Activated T-helper 1 cell treated with anti-CD3 and anti-CD28 coated beads, Interleukin-12 subunit alpha, Interleukin-12 subunit beta, Interleukin-2, Interleukin-4 antibody, amounts not matched to agents 30 ng/mL and 10 ng/mL and 1 ng/mL, durations not matched to agents 14 hours and 24 hours and 36 hours (primary cell): ENCODE results near the gene PAX6. TPM values are rescaled to one million over a fixed set of nuclear protein-coding genes. Genes with fewer than 3 reads are reported as not detected.

Source experiments
- DNase-seq: peaks from one replicate; pipeline ENCODE4 v3.0.0; 2021; ENCODE audit warnings: low spot score
- H3K27ac Mint-ChIP-seq: one replicate; pipeline ENCODE4 v1.8.0; 2021; ENCODE audit warnings: mild to moderate bottlenecking, mixed read lengths
- H3K27me3 Mint-ChIP-seq: one replicate; pipeline ENCODE4 v1.8.0; 2022; ENCODE audit warnings: mild to moderate bottlenecking, moderate library complexity, mixed read lengths; ENCODE audit not compliant: insufficient read depth
- H3K36me3 Mint-ChIP-seq: one replicate; pipeline ENCODE4 v1.8.0; 2021; ENCODE audit warnings: low read depth, mixed read lengths
- H3K4me1 Mint-ChIP-seq: one replicate; pipeline ENCODE4 v1.8.0; 2021; ENCODE audit warnings: low read depth, mixed read lengths
- H3K4me3 Mint-ChIP-seq: one replicate; pipeline ENCODE4 v1.8.0; 2021; ENCODE audit warnings: mild to moderate bottlenecking, moderate library complexity, mixed read lengths
- H3K9me3 Mint-ChIP-seq: one replicate; pipeline ENCODE4 v1.8.0; 2021; ENCODE audit warnings: mixed read lengths
- intact Hi-C: fragments of 100-400 bp; cut with micrococcal nuclease; formaldehyde crosslinking; loops from one replicate; pipeline ENCODE4 v1.15.1; 2024
- total RNA-seq: library from RNA; stranded (reverse); gene quantifications from 2 replicates; pipeline ENCODE4 v1.2.3, GENCODE V29; 2022

PAX6 gene
- total RNA-seq, result not detected in 2 replicates

DNA sequence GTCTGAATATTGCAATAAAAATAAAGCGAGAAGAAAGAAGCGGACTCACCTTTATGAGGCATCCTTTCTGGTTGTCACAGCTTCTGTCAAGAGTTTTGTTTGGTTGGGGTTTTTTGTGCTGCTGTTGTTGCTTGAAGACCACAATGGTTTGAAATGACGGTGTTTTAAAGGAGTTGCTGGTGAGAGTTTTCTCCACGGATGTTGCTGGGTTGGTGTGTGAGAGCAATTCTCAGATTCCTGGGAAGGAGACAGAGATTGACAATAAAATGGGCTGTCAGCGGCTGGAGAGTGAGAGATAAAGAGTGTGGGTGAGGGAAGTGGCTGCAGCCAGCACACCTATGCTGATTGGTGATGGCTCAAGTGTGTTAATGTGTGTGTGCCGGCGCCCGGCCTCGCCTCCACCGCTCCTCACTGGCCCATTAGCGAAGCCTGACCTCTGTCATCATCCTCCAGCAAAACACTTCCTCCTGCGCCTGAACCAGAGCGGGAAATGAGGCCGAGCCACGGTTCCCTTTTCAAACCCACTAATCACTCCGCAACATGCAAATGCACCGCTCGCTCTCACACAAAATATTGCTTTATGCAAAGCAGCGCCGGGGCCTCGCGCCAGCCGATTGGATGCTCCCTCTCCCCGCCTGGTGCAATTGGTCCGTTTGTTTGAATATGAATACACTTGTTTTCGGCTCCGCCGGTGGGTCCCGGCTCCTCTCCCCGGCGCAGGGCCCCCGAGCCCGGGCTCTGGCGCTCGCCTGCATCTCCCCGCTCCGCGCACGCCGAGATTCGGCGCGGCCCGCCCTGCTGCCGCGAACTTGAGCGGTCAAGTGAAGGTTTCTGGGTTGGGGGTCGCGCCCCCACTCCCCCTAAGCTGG, at the start of gene PAX6:
Gene PAX6 (minus strand): TSS at position 544 of the 869 bp plus-strand sequence. CDS start 4,911 bp downstream, outside the sequence.
- peak within 1 kb of the TSS; percentile 67 for H3K27ac Mint-ChIP-seq
- intact Hi-C loops, result loop anchor here (2.0 kb wide), 1 partner anchor 14 kb away; no protein-coding TSS in a partner anchor
- H3K4me3 Mint-ChIP-seq, result peak within 1 kb of the TSS; percentile 61
- peaks cover 80% of the 10 kb centered on the region for H3K27me3 Mint-ChIP-seq
- peak; percentile 14 for DNase-seq
- H3K4me1 Mint-ChIP-seq, result peaks cover 37% of the 10 kb centered on the region
- H3K9me3 Mint-ChIP-seq, result no peaks in the 10 kb centered on the region
- peaks cover 11% of the 10 kb centered on the region for H3K36me3 Mint-ChIP-seq

DNA sequence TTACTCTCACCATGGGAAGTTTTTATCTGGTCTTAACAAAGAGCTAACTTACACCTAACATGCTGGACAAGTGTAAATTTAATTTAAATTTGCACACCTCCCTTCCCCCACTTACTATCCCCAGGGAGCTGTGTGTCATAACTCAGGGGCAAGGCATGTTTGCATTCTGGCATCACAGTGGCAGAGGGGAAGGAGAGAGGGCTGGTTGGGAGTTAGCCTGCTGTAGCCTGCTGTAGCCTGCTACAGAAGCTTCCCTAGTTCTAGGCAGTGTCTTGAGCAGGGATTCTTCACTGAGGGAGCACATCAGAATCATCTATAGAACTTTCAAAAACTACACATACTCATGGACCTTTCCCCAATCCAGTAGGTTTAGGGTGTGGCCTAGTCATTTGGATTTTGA, 49.3 kb upstream of the PAX6 start:
- DNase-seq, result no peak
- no peak overlapping the region for H3K4me3 Mint-ChIP-seq
- H3K4me1 Mint-ChIP-seq, result no peaks in the 10 kb centered on the region
- H3K27ac Mint-ChIP-seq, result no peak overlapping the region
- H3K27me3 Mint-ChIP-seq, result no peaks in the 10 kb centered on the region
- H3K9me3 Mint-ChIP-seq, result no peaks in the 10 kb centered on the region
- intact Hi-C loops, result no loop called here
- H3K36me3 Mint-ChIP-seq, result no peaks in the 10 kb centered on the region

DNA sequence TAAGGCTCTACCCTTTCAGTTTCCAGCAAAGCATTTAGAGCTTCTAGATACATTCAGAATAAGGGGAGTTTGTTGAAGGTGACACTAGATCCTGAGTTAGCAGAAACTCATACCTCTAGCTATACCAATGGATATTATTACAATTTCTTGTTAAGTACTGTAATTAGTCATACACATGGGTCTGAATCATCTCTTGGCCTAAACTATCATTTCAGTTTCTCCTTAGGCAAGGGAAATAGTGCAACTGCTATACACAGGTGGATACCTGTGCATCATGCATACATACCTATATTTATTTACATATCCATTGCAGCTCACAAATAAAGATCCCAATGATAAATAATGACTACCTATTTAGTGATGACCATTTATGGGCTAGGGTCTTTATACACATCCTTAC, 45.1 kb upstream of the PAX6 start:
- Mint-ChIP-seq H3K27ac (no peak overlapping the region), H3K4me1 (no peaks in the 10 kb centered on the region), H3K9me3 (no peaks in the 10 kb centered on the region)

DNA sequence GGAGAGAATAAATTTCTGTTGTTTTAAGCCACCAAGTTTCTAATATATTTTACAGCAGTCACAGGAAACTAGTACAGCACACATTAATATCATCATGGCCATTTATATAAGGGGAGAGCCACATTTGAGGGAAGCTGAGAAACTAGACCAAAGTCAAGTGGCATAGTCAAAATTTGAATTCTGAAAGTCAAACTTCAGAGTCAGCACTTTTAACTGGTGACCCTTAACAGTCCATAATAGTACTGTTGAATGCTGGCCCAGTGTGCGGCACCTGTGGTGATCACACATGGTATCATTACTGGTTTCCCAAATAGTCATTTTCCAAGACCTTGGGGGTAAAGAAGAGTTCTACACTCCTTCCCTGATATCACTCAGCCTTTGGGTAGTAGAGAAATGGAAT, 44.3 kb upstream of the PAX6 start:
- H3K27ac Mint-ChIP-seq, result no peak overlapping the region

More for the DNA sequence above, 45.1 kb upstream of the PAX6 start:
- no peak for DNase-seq
- H3K36me3 Mint-ChIP-seq, result no peaks in the 10 kb centered on the region
- H3K4me3 Mint-ChIP-seq, result no peak overlapping the region
- H3K27me3 Mint-ChIP-seq, result peaks cover 1% of the 10 kb centered on the region
- intact Hi-C loops, result no loop called here

DNA sequence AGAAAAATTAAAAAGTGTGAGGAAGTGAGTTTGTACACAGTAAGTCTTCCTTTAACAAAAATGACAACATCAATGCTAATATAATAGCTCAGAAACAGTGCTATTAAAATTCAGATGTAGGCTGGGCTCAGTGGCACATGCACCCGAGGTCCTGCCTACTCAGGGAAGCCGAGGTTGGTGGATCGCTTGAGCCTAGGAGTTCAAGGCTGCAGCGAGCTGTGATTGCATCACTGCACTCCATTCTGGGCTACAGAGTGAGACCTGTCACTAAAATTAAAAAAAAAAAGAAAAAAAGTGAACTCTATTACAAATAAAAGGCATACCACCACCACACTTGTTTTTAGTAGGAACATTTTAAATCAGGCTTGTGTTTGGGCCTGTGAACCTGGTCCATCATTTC, 39.2 kb upstream of the PAX6 start:
- intact Hi-C loops, result no loop called here
- H3K4me1 Mint-ChIP-seq, result no peaks in the 10 kb centered on the region
- no peak overlapping the region for H3K4me3 Mint-ChIP-seq
- H3K9me3 Mint-ChIP-seq, result no peaks in the 10 kb centered on the region
- no peaks in the 10 kb centered on the region for H3K36me3 Mint-ChIP-seq
- H3K27ac Mint-ChIP-seq, result no peak overlapping the region
- peaks cover 15% of the 10 kb centered on the region for H3K27me3 Mint-ChIP-seq
- DNase-seq, result no peak

More for the DNA sequence above, 44.3 kb upstream of the PAX6 start:
- Mint-ChIP-seq H3K4me3 (no peak overlapping the region), H3K36me3 (no peaks in the 10 kb centered on the region), H3K9me3 (no peaks in the 10 kb centered on the region), H3K27me3 (peaks cover 7% of the 10 kb centered on the region), H3K4me1 (no peaks in the 10 kb centered on the region)
- no peak for DNase-seq
- intact Hi-C loops, result no loop called here

DNA sequence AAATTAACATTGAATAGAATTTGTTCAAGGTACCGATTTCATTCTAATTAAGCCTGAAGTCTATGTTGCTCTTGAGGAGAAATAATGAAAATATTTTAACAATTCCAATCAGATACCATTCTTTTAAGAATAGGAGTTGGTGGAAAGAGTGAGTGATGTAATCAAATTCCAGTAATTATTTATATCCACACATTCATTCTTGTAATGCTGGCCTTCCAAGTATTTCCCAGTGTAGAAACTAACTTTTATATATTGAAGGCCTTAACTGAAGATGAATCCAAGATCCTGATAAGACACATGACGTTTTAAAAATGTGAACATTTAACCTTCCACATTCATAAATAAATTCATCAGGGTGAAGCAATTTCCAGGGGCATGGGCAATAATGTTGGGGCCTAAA, 36.6 kb upstream of the PAX6 start:
- H3K4me1 Mint-ChIP-seq, result no peaks in the 10 kb centered on the region
- no peak overlapping the region for H3K4me3 Mint-ChIP-seq
- no peak for DNase-seq
- H3K36me3 Mint-ChIP-seq, result no peaks in the 10 kb centered on the region
- intact Hi-C loops, result no loop called here
- H3K27me3 Mint-ChIP-seq, result peaks cover 17% of the 10 kb centered on the region
- H3K9me3 Mint-ChIP-seq, result no peaks in the 10 kb centered on the region
- H3K27ac Mint-ChIP-seq, result no peak overlapping the region

DNA sequence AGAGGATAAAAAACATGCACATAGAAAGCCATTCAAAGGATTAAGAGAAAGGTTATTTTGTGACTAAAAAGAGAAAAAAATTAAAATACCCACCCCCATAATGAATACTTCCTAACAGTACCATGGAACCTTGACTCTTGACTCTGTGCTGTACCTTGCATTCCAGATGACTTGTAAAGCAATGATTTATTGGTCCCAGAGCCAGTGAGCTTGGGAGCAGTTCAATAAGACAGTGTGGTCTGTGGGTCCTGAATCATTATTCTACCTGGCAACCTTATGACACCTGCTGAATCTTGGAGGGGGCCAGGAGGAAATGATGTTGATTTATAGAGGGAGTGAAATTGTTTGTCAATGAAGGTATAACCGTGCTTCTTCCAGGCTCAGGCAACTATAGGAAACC, 34.2 kb upstream of the PAX6 start:
- Mint-ChIP-seq H3K9me3 (no peaks in the 10 kb centered on the region), H3K4me1 (no peaks in the 10 kb centered on the region), H3K4me3 (no peak overlapping the region), H3K27ac (no peak overlapping the region), H3K36me3 (no peaks in the 10 kb centered on the region), H3K27me3 (peaks cover 20% of the 10 kb centered on the region)
- no peak for DNase-seq
- intact Hi-C loops, result no loop called here

DNA sequence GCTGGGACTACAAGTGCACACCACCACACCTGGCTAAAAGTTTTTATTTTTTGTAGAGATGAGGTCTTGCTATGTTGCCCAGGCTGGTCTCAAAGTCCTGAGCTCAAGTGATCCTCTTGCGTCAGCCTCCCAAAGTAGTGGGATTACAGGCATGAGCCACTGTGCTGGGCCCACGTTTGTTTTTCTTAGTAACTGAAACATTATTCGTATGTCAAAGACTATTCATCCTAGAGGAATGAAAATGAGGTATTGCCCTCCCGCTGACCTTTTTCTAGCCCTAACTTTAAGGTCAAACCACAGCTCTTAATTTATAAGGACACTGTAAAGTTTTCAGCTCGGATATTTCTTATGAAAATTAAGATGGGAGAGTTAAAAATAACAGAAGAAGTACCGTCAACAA, 33.2 kb upstream of the PAX6 start:
- intact Hi-C loops, result no loop called here
- peaks cover 19% of the 10 kb centered on the region for H3K27me3 Mint-ChIP-seq
- H3K27ac Mint-ChIP-seq, result no peak overlapping the region
- H3K36me3 Mint-ChIP-seq, result no peaks in the 10 kb centered on the region
- no peaks in the 10 kb centered on the region for H3K4me1 Mint-ChIP-seq
- H3K9me3 Mint-ChIP-seq, result no peaks in the 10 kb centered on the region
- DNase-seq, result no peak
- H3K4me3 Mint-ChIP-seq, result no peak overlapping the region

DNA sequence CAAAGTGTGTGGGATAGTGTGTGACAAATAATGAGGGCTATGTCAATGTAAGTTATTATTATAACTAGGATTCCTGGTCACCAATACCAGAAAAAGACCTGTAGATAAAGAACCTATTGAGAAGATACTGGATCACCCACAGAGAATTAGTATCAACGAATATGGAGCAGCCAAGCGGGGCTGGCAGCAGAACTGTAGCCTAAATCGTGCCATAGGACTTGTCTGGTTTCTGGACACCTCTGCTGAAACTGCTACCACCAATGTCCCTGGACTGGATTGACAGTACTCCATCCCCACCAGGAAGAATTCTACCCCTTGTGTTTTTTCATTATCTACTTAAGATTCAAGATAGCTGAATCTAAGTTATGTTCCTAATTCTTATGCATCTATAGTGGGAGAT, 30.3 kb upstream of the PAX6 start:
- no peak overlapping the region for H3K4me3 Mint-ChIP-seq
- no peak for DNase-seq
- H3K27me3 Mint-ChIP-seq, result peaks cover 28% of the 10 kb centered on the region
- H3K27ac Mint-ChIP-seq, result no peak overlapping the region
- no peaks in the 10 kb centered on the region for H3K36me3 Mint-ChIP-seq
- H3K9me3 Mint-ChIP-seq, result no peaks in the 10 kb centered on the region
- intact Hi-C loops, result no loop called here
- no peaks in the 10 kb centered on the region for H3K4me1 Mint-ChIP-seq

DNA sequence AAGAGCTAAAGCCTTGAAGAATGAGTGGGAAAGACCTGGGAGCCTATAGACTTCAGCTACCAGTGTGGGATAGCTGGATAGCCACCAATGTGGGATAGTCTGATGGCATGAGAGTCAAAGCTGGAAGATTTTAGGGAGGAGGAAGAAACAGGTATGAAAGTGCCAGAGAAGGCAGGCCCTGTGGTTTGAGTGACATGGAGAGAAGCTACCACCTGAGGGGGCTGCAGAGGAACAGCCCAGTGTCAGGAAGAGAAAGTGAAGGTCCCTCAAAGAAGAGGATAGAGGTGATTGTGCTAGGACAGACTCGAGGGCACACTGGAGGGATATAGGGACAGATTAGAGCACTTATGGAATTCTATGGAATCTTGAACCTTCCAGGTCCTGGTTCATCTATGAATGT, 23.1 kb upstream of the PAX6 start:
- intact Hi-C loops, result no loop called here
- no peak for DNase-seq
- H3K4me1 Mint-ChIP-seq, result no peaks in the 10 kb centered on the region
- no peaks in the 10 kb centered on the region for H3K9me3 Mint-ChIP-seq
- no peak overlapping the region for H3K27ac Mint-ChIP-seq
- H3K36me3 Mint-ChIP-seq, result no peaks in the 10 kb centered on the region
- peaks cover 34% of the 10 kb centered on the region for H3K27me3 Mint-ChIP-seq
- no peak overlapping the region for H3K4me3 Mint-ChIP-seq

DNA sequence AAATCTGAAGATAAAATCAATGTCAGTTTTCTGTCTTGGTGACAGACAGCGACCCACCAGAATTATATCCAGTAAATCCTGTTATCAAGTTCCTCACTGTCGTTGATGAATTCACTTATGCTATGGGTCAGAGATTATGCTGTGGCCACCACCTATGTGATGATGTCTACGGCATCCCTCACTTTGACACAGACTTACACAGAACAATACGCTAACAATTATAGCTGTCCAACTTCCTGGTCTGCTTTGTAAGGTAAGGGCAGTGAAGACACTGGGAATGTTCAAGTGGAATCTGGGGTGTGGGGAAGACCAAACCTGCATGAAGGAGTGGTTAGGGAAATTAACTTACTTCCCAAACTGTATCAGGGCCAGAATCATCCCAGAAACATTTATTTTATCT, 19.3 kb upstream of the PAX6 start:
- Mint-ChIP-seq H3K36me3 (no peaks in the 10 kb centered on the region), H3K9me3 (no peaks in the 10 kb centered on the region), H3K27ac (no peak overlapping the region), H3K27me3 (peaks cover 46% of the 10 kb centered on the region), H3K4me3 (no peak overlapping the region), H3K4me1 (peaks cover 7% of the 10 kb centered on the region)
- intact Hi-C loops, result no loop called here
- no peak for DNase-seq

DNA sequence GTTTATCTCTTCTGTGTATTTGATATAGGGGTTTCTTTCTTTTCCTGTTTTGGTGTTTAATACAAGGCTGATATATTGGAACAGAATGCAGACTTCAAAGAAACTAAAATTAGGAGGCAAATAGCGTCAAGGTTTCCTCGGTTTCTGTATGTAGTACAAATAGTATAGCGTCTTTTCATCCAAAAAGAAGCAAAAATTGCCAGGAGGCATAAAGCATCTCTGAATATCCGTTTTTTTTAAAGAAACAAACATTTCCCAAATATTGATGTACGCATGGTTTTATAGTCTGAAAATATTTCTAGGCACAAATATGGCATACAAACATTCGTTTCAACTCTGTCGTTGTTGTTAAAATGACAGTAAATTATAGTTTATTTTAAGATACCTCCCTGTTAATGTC, 17.1 kb upstream of the PAX6 start:
- H3K9me3 Mint-ChIP-seq, result no peaks in the 10 kb centered on the region
- no peaks in the 10 kb centered on the region for H3K36me3 Mint-ChIP-seq
- H3K27me3 Mint-ChIP-seq, result peaks cover 61% of the 10 kb centered on the region
- H3K27ac Mint-ChIP-seq, result no peak overlapping the region
- peaks cover 7% of the 10 kb centered on the region for H3K4me1 Mint-ChIP-seq
- intact Hi-C loops, result loop anchor here (5.0 kb wide), 1 partner anchor 129 kb away; no protein-coding TSS in a partner anchor
- no peak overlapping the region for H3K4me3 Mint-ChIP-seq
- DNase-seq, result no peak

DNA sequence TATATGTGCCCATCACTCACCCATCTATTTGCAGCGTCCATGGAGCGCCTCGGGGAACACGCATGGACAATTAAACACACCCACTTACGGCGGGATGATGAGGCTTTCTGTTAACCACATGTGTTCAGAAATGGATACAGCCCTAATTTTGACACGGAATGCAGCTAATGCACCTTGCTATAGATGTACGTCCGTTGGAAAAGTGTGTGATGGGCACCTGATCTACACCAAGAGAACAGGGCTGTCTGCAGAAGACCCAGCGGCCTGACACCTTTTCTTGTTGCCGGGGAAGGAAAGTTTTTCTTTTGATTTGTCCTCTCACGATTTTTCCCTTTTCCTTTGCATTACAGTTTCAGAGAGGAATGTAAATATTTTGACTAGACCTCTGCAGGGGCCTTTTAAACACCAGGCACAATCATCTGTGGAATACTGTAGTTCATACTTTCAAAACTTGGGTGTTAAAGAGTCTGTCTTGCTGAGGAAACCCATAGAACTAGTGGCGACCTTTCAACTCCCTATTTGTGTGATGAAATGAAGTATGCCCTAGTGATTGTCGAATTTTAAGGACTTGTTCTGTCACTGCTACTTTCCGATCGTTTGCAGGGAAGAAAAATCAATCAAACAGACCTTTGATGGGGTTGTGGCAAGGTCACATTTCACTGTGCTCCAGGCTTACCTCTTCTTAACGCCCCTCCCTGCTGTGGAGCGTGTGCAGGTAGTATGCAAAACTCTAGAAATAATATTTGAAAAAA, 16.5 kb upstream of the PAX6 start:
- no peaks in the 10 kb centered on the region for H3K36me3 Mint-ChIP-seq
- peaks cover 7% of the 10 kb centered on the region for H3K4me1 Mint-ChIP-seq

More for the DNA sequence above, 16.5 kb upstream of the PAX6 start:
- peaks cover 67% of the 10 kb centered on the region for H3K27me3 Mint-ChIP-seq
- no peak for DNase-seq
- no peak overlapping the region for H3K4me3 Mint-ChIP-seq
- no peaks in the 10 kb centered on the region for H3K9me3 Mint-ChIP-seq
- intact Hi-C loops, result loop anchor here (5.0 kb wide), 1 partner anchor 130 kb away; no protein-coding TSS in a partner anchor
- H3K27ac Mint-ChIP-seq, result peak overlapping the region; percentile 53
